ENCODE measurements around the gene ADAMTS9. TPM values are rescaled to one million over a fixed set of nuclear protein-coding genes. Genes with fewer than 3 reads are reported as not detected.

ADAMTS9 gene
- total RNA-seq, 4 donors from 2014 or later, result 6.3 to 20.1 (median 13.0) TPM

DNA sequence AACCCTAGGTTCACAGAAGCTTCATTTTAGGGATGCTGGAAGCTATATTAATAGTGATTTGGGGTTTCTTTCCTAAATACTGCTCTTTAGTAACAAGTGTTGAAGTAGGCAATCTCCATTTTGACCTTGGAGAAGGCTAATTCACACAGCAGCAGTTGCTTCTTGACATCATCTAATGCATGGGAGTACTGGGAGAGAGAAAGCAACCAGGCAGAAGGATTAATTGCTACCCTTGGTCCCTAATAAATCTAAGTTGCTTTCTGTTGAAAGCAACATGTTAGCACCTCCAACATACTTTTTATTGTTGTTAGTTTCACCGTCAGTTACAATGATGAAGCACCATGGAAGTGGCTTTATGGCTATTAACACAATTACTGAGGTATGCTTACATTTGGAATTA is 96.2 kb downstream of the ADAMTS9 start:
- Histone ChIP-seq H3K27ac (no peak overlapping the region), H3K4me3 (no peak overlapping the region), H3K27me3 (no peaks in the 10 kb centered on the region), H3K36me3 (no peaks in the 10 kb centered on the region), H3K9me3 (no peaks in the 10 kb centered on the region), H3K4me1 (no peaks in the 10 kb centered on the region)
- in situ Hi-C loops (cut with MboI; ENCODE audit: low pct_ligation_motif_present in 1 of 4, low pct_unique_long_range_greater_than_20kb in 1 of 4, low sequenced_read_pairs in 3 of 4), result no loop called here
- WGBS, 2 donors (ENCODE audit: low coverage in 1 of 2), result 95 to 100% methylated on average over 1 of the region's 1 CpG
- intact Hi-C loops (cut with DNase I; ENCODE audit: low total_unique reads), result no loop called here
- TF ChIP-seq POLR2A (IDR thresholded peaks at IDR 0.05) (no peak), POLR2AphosphoS5 (IDR thresholded peaks at IDR 0.05) (no peak), EP300 (IDR thresholded peaks at IDR 0.05; ENCODE audit: low read depth) (no peak)
- TF ChIP-seq, protein P1, sequence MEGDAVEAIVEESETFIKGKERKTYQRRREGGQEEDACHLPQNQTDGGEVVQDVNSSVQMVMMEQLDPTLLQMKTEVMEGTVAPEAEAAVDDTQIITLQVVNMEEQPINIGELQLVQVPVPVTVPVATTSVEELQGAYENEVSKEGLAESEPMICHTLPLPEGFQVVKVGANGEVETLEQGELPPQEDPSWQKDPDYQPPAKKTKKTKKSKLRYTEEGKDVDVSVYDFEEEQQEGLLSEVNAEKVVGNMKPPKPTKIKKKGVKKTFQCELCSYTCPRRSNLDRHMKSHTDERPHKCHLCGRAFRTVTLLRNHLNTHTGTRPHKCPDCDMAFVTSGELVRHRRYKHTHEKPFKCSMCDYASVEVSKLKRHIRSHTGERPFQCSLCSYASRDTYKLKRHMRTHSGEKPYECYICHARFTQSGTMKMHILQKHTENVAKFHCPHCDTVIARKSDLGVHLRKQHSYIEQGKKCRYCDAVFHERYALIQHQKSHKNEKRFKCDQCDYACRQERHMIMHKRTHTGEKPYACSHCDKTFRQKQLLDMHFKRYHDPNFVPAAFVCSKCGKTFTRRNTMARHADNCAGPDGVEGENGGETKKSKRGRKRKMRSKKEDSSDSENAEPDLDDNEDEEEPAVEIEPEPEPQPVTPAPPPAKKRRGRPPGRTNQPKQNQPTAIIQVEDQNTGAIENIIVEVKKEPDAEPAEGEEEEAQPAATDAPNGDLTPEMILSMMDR (IDR thresholded peaks at IDR 0.05), result no peak
- no peak for DNase-seq

DNA sequence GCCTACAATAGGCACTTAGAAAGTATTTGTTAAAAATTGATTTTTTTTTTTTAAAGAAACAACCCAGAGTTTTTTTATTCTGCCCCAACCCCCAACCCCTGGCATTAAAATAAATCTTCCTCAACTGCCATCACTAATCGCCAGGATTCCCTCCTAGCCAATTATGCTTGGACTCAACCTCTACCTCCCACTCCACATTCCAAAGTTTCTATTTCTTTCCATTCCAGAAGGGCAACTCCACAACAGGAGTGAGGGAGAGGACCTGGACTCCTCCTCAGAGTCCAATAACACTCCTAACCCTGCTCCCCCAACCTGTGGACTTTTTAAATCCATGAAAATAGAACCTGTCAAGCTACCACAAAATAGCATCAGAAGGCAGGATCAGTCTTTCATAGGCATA is 99.4 kb downstream of the ADAMTS9 start:
- Histone ChIP-seq H3K27me3 (no peaks in the 10 kb centered on the region), H3K36me3 (no peaks in the 10 kb centered on the region), H3K4me3 (no peak overlapping the region), H3K4me1 (no peaks in the 10 kb centered on the region), H3K27ac (no peak overlapping the region), H3K9me3 (no peaks in the 10 kb centered on the region)
- intact Hi-C loops (cut with DNase I; ENCODE audit: low total_unique reads) (no loop called here), in situ Hi-C loops (cut with MboI; ENCODE audit: low pct_ligation_motif_present in 1 of 4, low pct_unique_long_range_greater_than_20kb in 1 of 4, low sequenced_read_pairs in 3 of 4) (no loop called here)
- TF ChIP-seq POLR2AphosphoS5 (IDR thresholded peaks at IDR 0.05) (no peak), EP300 (IDR thresholded peaks at IDR 0.05; ENCODE audit: low read depth) (no peak), POLR2A (IDR thresholded peaks at IDR 0.05) (no peak)
- TF ChIP-seq, protein P1 (IDR thresholded peaks at IDR 0.05), result no peak
- WGBS, 2 donors (ENCODE audit: low coverage in 1 of 2), result 87 to 100% methylated on average over 1 of the region's 1 CpG
- no peak for DNase-seq

DNA sequence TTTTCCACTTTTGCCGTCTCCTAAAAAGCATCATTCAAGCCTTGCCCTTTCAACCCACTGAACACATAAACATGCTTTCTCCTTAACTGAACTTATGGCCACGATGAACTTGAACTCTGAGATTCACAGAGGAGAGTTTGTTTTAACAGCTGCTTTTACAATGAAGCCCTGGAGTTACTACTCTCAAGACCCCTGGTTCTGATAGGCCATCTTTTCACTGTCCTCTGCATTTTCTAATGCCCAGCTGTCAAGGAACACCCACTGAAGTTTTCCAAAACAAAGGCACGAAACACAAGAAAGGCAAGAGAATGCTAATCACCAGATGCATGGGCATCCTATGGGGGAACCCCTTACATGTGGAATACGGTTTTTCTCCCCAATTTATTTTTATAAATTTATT is 100.8 kb downstream of the ADAMTS9 start:
- Histone ChIP-seq H3K4me3 (no peak overlapping the region), H3K9me3 (no peaks in the 10 kb centered on the region), H3K27me3 (no peaks in the 10 kb centered on the region), H3K4me1 (no peaks in the 10 kb centered on the region), H3K36me3 (no peaks in the 10 kb centered on the region), H3K27ac (no peak overlapping the region)
- WGBS, 2 donors (ENCODE audit: low coverage in 1 of 2), result 61 to 71% methylated on average over 4 of the region's 4 CpGs
- TF ChIP-seq POLR2A (IDR thresholded peaks at IDR 0.05) (no peak), EP300 (IDR thresholded peaks at IDR 0.05; ENCODE audit: low read depth) (no peak), POLR2AphosphoS5 (IDR thresholded peaks at IDR 0.05) (no peak)
- TF ChIP-seq, protein P1 (IDR thresholded peaks at IDR 0.05), result no peak
- in situ Hi-C loops (cut with MboI; ENCODE audit: low pct_ligation_motif_present in 1 of 4, low pct_unique_long_range_greater_than_20kb in 1 of 4, low sequenced_read_pairs in 3 of 4) (no loop called here), intact Hi-C loops (cut with DNase I; ENCODE audit: low total_unique reads) (no loop called here)
- DNase-seq, result no peak

DNA sequence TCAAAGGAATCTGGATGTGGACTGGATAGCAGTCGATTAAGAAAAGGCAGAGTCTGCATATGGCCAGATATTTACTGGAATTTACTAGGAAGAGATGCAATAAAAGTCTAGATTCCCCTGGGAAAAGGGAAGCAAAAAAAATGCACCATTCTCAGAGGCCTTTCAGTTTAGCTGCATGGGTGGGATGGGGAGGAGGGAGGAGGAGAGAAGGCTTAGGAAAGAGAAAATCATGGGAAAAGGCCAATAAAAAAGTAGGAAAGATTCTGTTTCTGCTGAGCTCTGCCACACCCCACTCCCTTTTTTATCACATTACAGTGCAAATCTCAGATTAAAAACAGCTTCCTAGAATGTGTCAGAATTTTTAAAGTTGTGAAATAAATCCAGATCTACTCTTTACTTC is 103.6 kb downstream of the ADAMTS9 start:
- in situ Hi-C loops (cut with MboI; ENCODE audit: low pct_ligation_motif_present in 1 of 4, low pct_unique_long_range_greater_than_20kb in 1 of 4, low sequenced_read_pairs in 3 of 4), result no loop called here
- DNase-seq, result no peak
- Histone ChIP-seq H3K4me1 (no peaks in the 10 kb centered on the region), H3K36me3 (no peaks in the 10 kb centered on the region), H3K27me3 (no peaks in the 10 kb centered on the region), H3K4me3 (no peak overlapping the region), H3K27ac (no peak overlapping the region), H3K9me3 (no peaks in the 10 kb centered on the region)
- intact Hi-C loops (cut with DNase I; ENCODE audit: low total_unique reads), result no loop called here
- TF ChIP-seq EP300 (IDR thresholded peaks at IDR 0.05; ENCODE audit: low read depth), result no peak
- TF ChIP-seq POLR2AphosphoS5 (IDR thresholded peaks at IDR 0.05), result no peak
- TF ChIP-seq, protein P1 (IDR thresholded peaks at IDR 0.05), result no peak
- TF ChIP-seq POLR2A (IDR thresholded peaks at IDR 0.05), result no peak
- WGBS, 2 donors (ENCODE audit: low coverage in 1 of 2), result 39 to 86% methylated on average over 1 of the region's 1 CpG
